Trophoblast cell (in vitro differentiated cells and primary cell): ENCODE results near the gene LILRB4.
"Not testable (repeated sequence)": the region's sequence is repeated elsewhere in the genome, so short reads cannot be mapped to it uniquely, and the experiment has no call there.

Experiments used
- DNase-seq, 2 donors: peaks; one replicate each; pipeline ENCODE4 v3.0.0-alpha.2; 2016
- H2AFZ ChIP-seq: 2 replicates; pipeline ENCODE4 v1.6.1; 2013; ENCODE audit warnings: low read length, moderate library complexity, mild to moderate bottlenecking; ENCODE audit not compliant: insufficient read depth, poor library complexity
- H2AK5ac ChIP-seq: 2 replicates; pipeline ENCODE4 v1.6.1; 2013; ENCODE audit warnings: mild to moderate bottlenecking, low read length
- H2BK120ac ChIP-seq: 2 replicates; pipeline ENCODE4 v1.6.1; 2013; ENCODE audit warnings: low read length, mild to moderate bottlenecking, moderate library complexity; ENCODE audit not compliant: insufficient read depth, poor library complexity
- H2BK12ac ChIP-seq: 2 replicates; pipeline ENCODE4 v1.6.1; 2013; ENCODE audit warnings: mild to moderate bottlenecking, low read length, moderate library complexity
- H2BK5ac ChIP-seq: 2 replicates; pipeline ENCODE4 v1.6.1; 2013; ENCODE audit warnings: low read length, low read depth, moderate library complexity, mild to moderate bottlenecking; ENCODE audit not compliant: poor library complexity
- H3K14ac ChIP-seq: 2 replicates; pipeline ENCODE4 v1.6.1; 2013; ENCODE audit warnings: mild to moderate bottlenecking, low read length
- H3K18ac ChIP-seq: 2 replicates; pipeline ENCODE4 v1.6.1; 2013; ENCODE audit warnings: mild to moderate bottlenecking, low read length
- H3K23ac ChIP-seq: 2 replicates; pipeline ENCODE4 v1.6.1; 2013; ENCODE audit warnings: low read length
- H3K27ac ChIP-seq: 2 replicates; pipeline ENCODE4 v1.5.1; 2013; ENCODE audit warnings: low read depth, mild to moderate bottlenecking, inconsistent platforms, low read length, moderate library complexity
- H3K27me3 ChIP-seq: 2 replicates; pipeline ENCODE4 v1.6.1; 2013; ENCODE audit warnings: inconsistent platforms, mild to moderate bottlenecking, low read length, moderate library complexity; ENCODE audit not compliant: insufficient read depth
- H3K36me3 ChIP-seq, 2 experiments: 1 replicate in 1 of 2; 2 replicates in 1 of 2; pipeline ENCODE4 v1.6.1; 2013; ENCODE audit warnings: low read length in 2 of 2, mild to moderate bottlenecking in 2 of 2, moderate library complexity in 1 of 2; ENCODE audit not compliant: insufficient read depth in 2 of 2, control insufficient read depth in 1 of 2
- H3K4ac ChIP-seq: 2 replicates; pipeline ENCODE4 v1.6.1; 2013; ENCODE audit warnings: low read depth, mild to moderate bottlenecking, low read length, moderate library complexity
- H3K4me1 ChIP-seq, 2 experiments: 1 replicate in 1 of 2; 2 replicates in 1 of 2; pipeline ENCODE4 v1.6.1; 2013; ENCODE audit warnings: low read length in 2 of 2, mild to moderate bottlenecking in 2 of 2, moderate library complexity in 1 of 2; ENCODE audit not compliant: insufficient read depth in 2 of 2, control insufficient read depth in 1 of 2
- H3K4me2 ChIP-seq: 2 replicates; pipeline ENCODE4 v1.6.1; 2013; ENCODE audit warnings: inconsistent platforms, mild to moderate bottlenecking, low read length, moderate library complexity
- H3K4me3 ChIP-seq: 2 replicates; pipeline ENCODE4 v1.5.1; 2013; ENCODE audit warnings: mild to moderate bottlenecking, low read depth, low read length, inconsistent platforms
- H3K79me1 ChIP-seq: one replicate; pipeline ENCODE4 v1.6.1; 2013; ENCODE audit warnings: low read length
- H3K79me2 ChIP-seq: 2 replicates; pipeline ENCODE4 v1.6.1; 2013; ENCODE audit warnings: low read length, mild to moderate bottlenecking; ENCODE audit not compliant: control insufficient read depth, insufficient read depth, poor library complexity
- H3K9ac ChIP-seq: 2 replicates; pipeline ENCODE4 v1.6.1; 2013; ENCODE audit warnings: mild to moderate bottlenecking, low read length
- H3K9me3 ChIP-seq: 2 replicates; pipeline ENCODE4 v1.6.1; 2013; ENCODE audit warnings: low read depth, mild to moderate bottlenecking, control low read depth, inconsistent platforms, low read length; ENCODE audit not compliant: insufficient read depth
- H4K12ac ChIP-seq: 2 replicates; pipeline ENCODE4 v1.6.1; 2013; ENCODE audit warnings: low read depth, mild to moderate bottlenecking, low read length, moderate library complexity
- H4K8ac ChIP-seq: 2 replicates; pipeline ENCODE4 v1.6.1; 2013; ENCODE audit warnings: low read depth, mild to moderate bottlenecking, low read length, moderate library complexity
- H4K91ac ChIP-seq: one replicate; pipeline ENCODE4 v1.6.1; 2013; ENCODE audit warnings: low read depth, mild to moderate bottlenecking, low read length, moderate library complexity
- WGBS: extraction: QIAGEN DNeasy Blood & Tissue Kit; methylation state at CpG from one replicate; pipeline ENCODE4 v1.1.7; 2013; ENCODE audit warnings: missing lambda C conversion rate; ENCODE audit not compliant: insufficient read length, insufficient coverage; ENCODE audit errors: extremely low coverage; 5-methylcytosine and 5-hydroxymethylcytosine counted together

LILRB4 gene

DNA sequence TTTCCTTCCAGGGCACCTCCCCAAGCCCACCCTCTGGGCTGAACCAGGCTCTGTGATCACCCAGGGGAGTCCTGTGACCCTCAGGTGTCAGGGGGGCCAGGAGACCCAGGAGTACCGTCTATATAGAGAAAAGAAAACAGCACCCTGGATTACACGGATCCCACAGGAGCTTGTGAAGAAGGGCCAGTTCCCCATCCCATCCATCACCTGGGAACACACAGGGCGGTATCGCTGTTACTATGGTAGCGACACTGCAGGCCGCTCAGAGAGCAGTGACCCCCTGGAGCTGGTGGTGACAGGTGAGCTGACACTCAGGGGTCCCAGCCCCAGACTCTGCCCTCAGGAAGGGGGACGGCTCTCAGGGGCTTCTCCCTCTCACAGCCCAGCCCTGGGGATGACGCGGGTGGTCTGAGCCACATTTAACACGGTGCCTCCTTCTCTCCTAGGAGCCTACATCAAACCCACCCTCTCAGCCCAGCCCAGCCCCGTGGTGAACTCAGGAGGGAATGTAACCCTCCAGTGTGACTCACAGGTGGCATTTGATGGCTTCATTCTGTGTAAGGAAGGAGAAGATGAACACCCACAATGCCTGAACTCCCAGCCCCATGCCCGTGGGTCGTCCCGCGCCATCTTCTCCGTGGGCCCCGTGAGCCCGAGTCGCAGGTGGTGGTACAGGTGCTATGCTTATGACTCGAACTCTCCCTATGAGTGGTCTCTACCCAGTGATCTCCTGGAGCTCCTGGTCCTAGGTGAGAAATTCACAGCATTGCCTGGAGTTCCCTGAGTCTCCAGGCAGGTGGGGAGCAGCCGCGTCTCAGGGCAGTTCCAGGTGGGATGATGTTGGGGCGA, 31.1 kb upstream of the LILRB4 start:
- not testable (repeated sequence) for H2AFZ ChIP-seq, H3K4me3 ChIP-seq, DNase-seq, H3K4ac ChIP-seq, H3K27me3 ChIP-seq, H3K23ac ChIP-seq, H4K91ac ChIP-seq, H4K8ac ChIP-seq, H3K36me3 ChIP-seq, H3K79me2 ChIP-seq, H3K27ac ChIP-seq, H2AK5ac ChIP-seq, H2BK5ac ChIP-seq, H3K18ac ChIP-seq, H3K4me1 ChIP-seq, H2BK12ac ChIP-seq, H4K12ac ChIP-seq, H3K4me2 ChIP-seq, H3K14ac ChIP-seq, H3K79me1 ChIP-seq, H2BK120ac ChIP-seq, H3K9ac ChIP-seq
- peaks cover 60% of the 10 kb centered on the region for H3K9me3 ChIP-seq
- no CpG with 5 or more reads among the region's 23 CpGs for WGBS

GRCh38 chr19:54632517-54632916, 30.3 kb upstream of the LILRB4 start:
- not testable (repeated sequence) for H3K4me3 ChIP-seq, H3K23ac ChIP-seq, H2AFZ ChIP-seq, H2AK5ac ChIP-seq, H3K36me3 ChIP-seq, H3K4ac ChIP-seq, H3K27ac ChIP-seq, H2BK12ac ChIP-seq, H3K79me2 ChIP-seq, H3K18ac ChIP-seq, H3K4me1 ChIP-seq, H3K14ac ChIP-seq, H4K8ac ChIP-seq, H4K91ac ChIP-seq, H3K79me1 ChIP-seq, H2BK120ac ChIP-seq, H2BK5ac ChIP-seq, H3K9ac ChIP-seq, H3K27me3 ChIP-seq, DNase-seq, H3K4me2 ChIP-seq, H4K12ac ChIP-seq
- peaks cover 62% of the 10 kb centered on the region for H3K9me3 ChIP-seq
- WGBS: no CpG with 5 or more reads among the region's 16 CpGs

GRCh38 chr19:54633401-54633800, 29.4 kb upstream of the LILRB4 start:
- Histone ChIP-seq H3K4me2 (no peak overlapping the region), H3K79me2 (no peaks in the 10 kb centered on the region), H4K12ac (no peak overlapping the region), H3K4me1 (no peaks in the 10 kb centered on the region), H3K27me3 (peaks cover 2% of the 10 kb centered on the region), H2AFZ (no peak overlapping the region), H3K9ac (no peak overlapping the region), H3K4me3 (no peak overlapping the region), H3K14ac (no peak overlapping the region), H2BK12ac (no peak overlapping the region), H2BK5ac (no peak overlapping the region), H4K8ac (no peak overlapping the region), H3K79me1 (no peaks in the 10 kb centered on the region), H2BK120ac (no peak overlapping the region), H3K36me3 (no peaks in the 10 kb centered on the region), H4K91ac (no peak overlapping the region), H3K18ac (no peak overlapping the region), H3K4ac (no peak overlapping the region), H3K27ac (no peak overlapping the region), H3K23ac (no peak overlapping the region), H2AK5ac (no peak overlapping the region), H3K9me3 (peaks cover 60% of the 10 kb centered on the region)
- DNase-seq: no peak
- whole genome bisulfite sequencing: no CpG with 5 or more reads among the region's 7 CpGs

DNA sequence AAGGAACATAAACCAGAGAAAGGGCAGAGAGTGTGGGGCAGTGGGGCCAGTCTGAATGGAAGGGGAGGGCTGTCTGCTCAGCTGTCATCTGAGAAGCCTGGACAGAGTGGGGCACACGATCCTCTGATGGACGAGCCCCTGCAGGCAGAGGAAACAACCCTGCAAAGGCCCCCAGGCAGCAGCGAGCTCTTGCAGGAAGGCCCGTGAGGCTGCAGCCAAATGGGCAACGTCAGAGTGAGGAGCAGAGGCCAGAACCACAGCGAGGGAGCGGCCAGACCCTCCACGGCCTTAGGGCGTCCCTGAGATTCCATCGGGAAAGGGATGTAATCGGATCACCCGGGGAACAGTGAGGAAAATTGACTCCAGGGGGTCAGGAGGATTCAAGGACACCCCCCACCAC, 26.7 kb upstream of the LILRB4 start:
- H3K9me3 ChIP-seq: peaks cover 46% of the 10 kb centered on the region
- not testable (repeated sequence) for H3K18ac ChIP-seq, H3K4ac ChIP-seq, H4K91ac ChIP-seq, H3K4me2 ChIP-seq, H3K79me2 ChIP-seq, H3K79me1 ChIP-seq, H3K14ac ChIP-seq, H4K8ac ChIP-seq, H3K23ac ChIP-seq, H3K27ac ChIP-seq, H2AFZ ChIP-seq, H2BK12ac ChIP-seq, H3K36me3 ChIP-seq, DNase-seq, H3K9ac ChIP-seq, H2BK5ac ChIP-seq, H2BK120ac ChIP-seq, H4K12ac ChIP-seq, H3K4me1 ChIP-seq, H3K4me3 ChIP-seq, H3K27me3 ChIP-seq, H2AK5ac ChIP-seq
- no CpG with 5 or more reads among the region's 12 CpGs for WGBS
